Caco-2 (cell line): Measurements from ENCODE around the gene S100PBP. TPM values are rescaled to one million over a fixed set of nuclear protein-coding genes. Genes with fewer than 3 reads are reported as not detected.

ENCODE experiments used
- BruUV-seq: library from RNA; stranded (reverse); fragments of 400-500 nt; replicated peaks from 2 replicates; lab custom pipeline; 2021; lab: Mats Ljungman, UMichigan
- CTCF ChIA-PET: fragments of 300-600 bp; sonication (Branson Sonifier 250); formaldehyde crosslinking; loops from one replicate; lab custom pipeline; 2022; ENCODE audit warnings: antibody characterized with exemption; lab: Charles Lee
- POLR2A ChIA-PET: fragments of 300-600 bp; sonication (Branson Sonifier 250); formaldehyde crosslinking; loops from one replicate; lab custom pipeline; 2022; ENCODE audit warnings: antibody characterized with exemption; lab: Charles Lee
- DNase-seq, 2 experiments: peaks; one replicate each; pipeline versions ENCODE4 v3.0.0 to v3.0.0-alpha.2; 2020 to 2022
- H3K27me3 ChIP-seq: replicated peaks from 2 replicates; pipeline ENCODE4 v1.6.0; 2011; ENCODE audit warnings: low read length; ENCODE audit not compliant: control insufficient read depth, insufficient read depth
- H3K36me3 ChIP-seq: 2 replicates; pipeline ENCODE4 v1.5.1; 2011; ENCODE audit warnings: low read length; ENCODE audit not compliant: control insufficient read depth, insufficient read depth
- H3K4me1 ChIP-seq: fragments of 250-450 bp; sonication (Bioruptor Pico); 2 replicates; pipeline ENCODE4 v1.5.1; 2020; ENCODE audit warnings: mild to moderate bottlenecking
- H3K4me3 ChIP-seq: 2 replicates; pipeline ENCODE4 v1.5.1; 2011; ENCODE audit warnings: low read depth, mild to moderate bottlenecking, control low read depth, low read length
- H3K9me3 ChIP-seq: fragments of 250-450 bp; sonication (Bioruptor Pico); 2 replicates; pipeline ENCODE4 v1.5.1; 2020; ENCODE audit warnings: mild to moderate bottlenecking, moderate library complexity
- H3K27ac Mint-ChIP-seq: one replicate; pipeline ENCODE4 v1.8.0; 2022; ENCODE audit warnings: mixed read lengths; ENCODE audit not compliant: unreplicated experiment
- H3K27me3 Mint-ChIP-seq: one replicate; pipeline ENCODE4 v1.8.0; 2022; ENCODE audit warnings: mixed read lengths; ENCODE audit not compliant: insufficient read depth, unreplicated experiment
- H3K36me3 Mint-ChIP-seq: one replicate; pipeline ENCODE4 v1.8.0; 2022; ENCODE audit warnings: mild to moderate bottlenecking, mixed read lengths; ENCODE audit not compliant: insufficient read depth, unreplicated experiment
- H3K4me1 Mint-ChIP-seq: one replicate; pipeline ENCODE4 v1.8.0; 2022; ENCODE audit warnings: low read depth, mixed read lengths; ENCODE audit not compliant: unreplicated experiment
- H3K4me3 Mint-ChIP-seq: one replicate; pipeline ENCODE4 v1.8.0; 2022; ENCODE audit warnings: mild to moderate bottlenecking, moderate library complexity, mixed read lengths; ENCODE audit not compliant: unreplicated experiment
- H3K9me3 Mint-ChIP-seq: one replicate; pipeline ENCODE4 v1.8.0; 2022; ENCODE audit warnings: mixed read lengths; ENCODE audit not compliant: unreplicated experiment
- intact Hi-C: fragments of 100-400 bp; cut with micrococcal nuclease; formaldehyde crosslinking; loops from one replicate; pipeline ENCODE4 v1.10.0; 2022; ENCODE audit not compliant: unreplicated experiment
- total RNA-seq: library from RNA; stranded (reverse); gene quantifications from 2 replicates; pipeline ENCODE4 v1.2.3, GENCODE V29; 2022
- TF ChIP-seq, protein P1 (sequence below), 2 experiments: fragments of 200-600 bp in 1 of 2; IDR thresholded peaks; 1 replicate in 1 of 2; 2 replicates in 1 of 2; pipeline versions ENCODE4 v1.5.1 to v1.8.0; 2011 to 2022; ENCODE audit warnings: antibody characterized with exemption in 1 of 2, control low read depth in 1 of 2, inconsistent platforms in 1 of 2, low read depth in 1 of 2, low read length in 1 of 2, mild to moderate bottlenecking in 1 of 2, moderate library complexity in 1 of 2; ENCODE audit not compliant: insufficient read depth in 1 of 2, severe bottlenecking in 1 of 2, unreplicated experiment in 1 of 2

S100PBP gene
- total RNA-seq, 1 experiment from 2014 or later = 23.8 TPM

- no TSS peak for BruUV-seq
- no peak overlapping the region for H3K27ac Mint-ChIP-seq
- ChIA-PET POLR2A (no interaction called here), CTCF (interaction anchor here (1.2 kb wide), 1 partner anchor 18 kb away, joined by 3 read pairs; no protein-coding TSS in a partner anchor)
- no peaks in the 10 kb centered on the region for H3K27me3 ChIP-seq
- H3K4me1 Mint-ChIP-seq = no peaks in the 10 kb centered on the region
- intact Hi-C loops = no loop called here
- TF ChIP-seq, protein P1, sequence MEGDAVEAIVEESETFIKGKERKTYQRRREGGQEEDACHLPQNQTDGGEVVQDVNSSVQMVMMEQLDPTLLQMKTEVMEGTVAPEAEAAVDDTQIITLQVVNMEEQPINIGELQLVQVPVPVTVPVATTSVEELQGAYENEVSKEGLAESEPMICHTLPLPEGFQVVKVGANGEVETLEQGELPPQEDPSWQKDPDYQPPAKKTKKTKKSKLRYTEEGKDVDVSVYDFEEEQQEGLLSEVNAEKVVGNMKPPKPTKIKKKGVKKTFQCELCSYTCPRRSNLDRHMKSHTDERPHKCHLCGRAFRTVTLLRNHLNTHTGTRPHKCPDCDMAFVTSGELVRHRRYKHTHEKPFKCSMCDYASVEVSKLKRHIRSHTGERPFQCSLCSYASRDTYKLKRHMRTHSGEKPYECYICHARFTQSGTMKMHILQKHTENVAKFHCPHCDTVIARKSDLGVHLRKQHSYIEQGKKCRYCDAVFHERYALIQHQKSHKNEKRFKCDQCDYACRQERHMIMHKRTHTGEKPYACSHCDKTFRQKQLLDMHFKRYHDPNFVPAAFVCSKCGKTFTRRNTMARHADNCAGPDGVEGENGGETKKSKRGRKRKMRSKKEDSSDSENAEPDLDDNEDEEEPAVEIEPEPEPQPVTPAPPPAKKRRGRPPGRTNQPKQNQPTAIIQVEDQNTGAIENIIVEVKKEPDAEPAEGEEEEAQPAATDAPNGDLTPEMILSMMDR (IDR thresholded peaks at IDR 0.05; ENCODE audit: insufficient read depth in 1 of 2, low read depth in 1 of 2, low read length in 1 of 2, severe bottlenecking in 1 of 2, unreplicated experiment in 1 of 2) = no peak
- no peaks in the 10 kb centered on the region for H3K9me3 Mint-ChIP-seq
- no peaks in the 10 kb centered on the region for H3K27me3 Mint-ChIP-seq
- H3K36me3 ChIP-seq = no peaks in the 10 kb centered on the region
- H3K4me1 ChIP-seq = no peaks in the 10 kb centered on the region
- H3K36me3 Mint-ChIP-seq = peaks cover 4% of the 10 kb centered on the region
- no peaks in the 10 kb centered on the region for H3K9me3 ChIP-seq
- H3K4me3 ChIP-seq = no peak overlapping the region
- H3K4me3 Mint-ChIP-seq = no peak overlapping the region
- no peak for DNase-seq
Measured at GRCh38 chr1:32858791-32859190, 41.3 kb downstream of the S100PBP start.

DNA sequence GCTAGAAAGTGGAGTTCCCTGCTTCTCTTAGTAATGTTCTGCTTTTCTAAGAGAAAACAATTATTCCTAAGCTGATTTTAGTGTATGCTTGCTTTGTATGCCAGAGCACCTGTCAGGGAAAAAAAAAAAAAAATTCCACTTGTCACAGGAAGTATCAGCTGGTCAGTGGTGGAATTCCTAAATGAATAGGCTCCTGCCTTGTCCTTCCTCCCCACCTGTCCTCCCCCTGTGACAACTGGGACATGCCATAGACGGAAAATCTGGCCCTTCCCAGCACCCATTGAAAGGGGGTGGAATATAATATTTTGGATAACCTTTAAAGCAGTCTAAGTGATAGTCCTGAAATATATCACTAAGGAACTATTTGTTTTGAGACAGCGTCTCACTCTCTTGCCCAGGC is 42.5 kb downstream of the S100PBP start:
- H3K36me3 Mint-ChIP-seq = peaks cover 3% of the 10 kb centered on the region
- ChIA-PET CTCF (interaction anchor here (0.6 kb wide), 1 partner anchor 19 kb away, joined by 4 read pairs; no protein-coding TSS in a partner anchor), POLR2A (no interaction called here)
- H3K9me3 Mint-ChIP-seq = no peaks in the 10 kb centered on the region
- H3K27ac Mint-ChIP-seq = no peak overlapping the region
- TF ChIP-seq, protein P1 (IDR thresholded peaks at IDR 0.05; ENCODE audit: insufficient read depth in 1 of 2, low read depth in 1 of 2, low read length in 1 of 2, severe bottlenecking in 1 of 2, unreplicated experiment in 1 of 2) = no peak
- DNase-seq = no peak
- no peaks in the 10 kb centered on the region for H3K4me1 ChIP-seq
- intact Hi-C loops = no loop called here
- H3K4me3 Mint-ChIP-seq = no peak overlapping the region
- BruUV-seq = no TSS peak
- H3K4me1 Mint-ChIP-seq = no peaks in the 10 kb centered on the region
- H3K27me3 ChIP-seq = no peaks in the 10 kb centered on the region
- H3K27me3 Mint-ChIP-seq = no peaks in the 10 kb centered on the region
- no peak overlapping the region for H3K4me3 ChIP-seq
- H3K9me3 ChIP-seq = no peaks in the 10 kb centered on the region
- H3K36me3 ChIP-seq = no peaks in the 10 kb centered on the region

DNA sequence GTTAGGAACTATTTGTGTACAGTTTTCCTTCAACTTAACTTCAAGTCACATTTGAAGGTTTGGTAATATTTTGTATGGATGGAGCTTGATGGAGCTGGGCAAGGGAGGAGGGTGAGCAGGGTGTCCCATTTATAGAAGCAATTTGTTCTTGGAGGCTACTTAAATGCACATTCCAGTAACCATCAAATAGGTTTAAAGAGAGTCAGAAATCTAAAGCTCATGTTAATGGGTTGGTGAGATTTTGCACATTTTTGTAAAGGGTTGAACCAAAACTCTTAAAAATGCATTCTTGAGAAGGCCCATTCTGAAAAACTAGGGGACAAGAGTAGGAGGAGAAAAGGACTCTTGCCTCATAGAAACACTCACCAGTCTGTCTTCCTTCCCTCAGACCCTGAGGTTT is 43.1 kb downstream of the S100PBP start:
- no peaks in the 10 kb centered on the region for H3K9me3 Mint-ChIP-seq
- ChIA-PET CTCF (interaction anchor here (0.6 kb wide), 1 partner anchor 18 kb away, joined by 4 read pairs; no protein-coding TSS in a partner anchor), POLR2A (no interaction called here)
- Histone ChIP-seq H3K36me3 (no peaks in the 10 kb centered on the region), H3K27me3 (no peaks in the 10 kb centered on the region), H3K9me3 (no peaks in the 10 kb centered on the region), H3K4me3 (no peak overlapping the region), H3K4me1 (no peaks in the 10 kb centered on the region)
- TF ChIP-seq, protein P1 (IDR thresholded peaks at IDR 0.05; ENCODE audit: insufficient read depth in 1 of 2, low read depth in 1 of 2, low read length in 1 of 2, severe bottlenecking in 1 of 2, unreplicated experiment in 1 of 2) = no peak
- no peak for DNase-seq
- intact Hi-C loops = no loop called here
- H3K27me3 Mint-ChIP-seq = no peaks in the 10 kb centered on the region
- peaks cover 5% of the 10 kb centered on the region for H3K36me3 Mint-ChIP-seq
- no TSS peak for BruUV-seq
- H3K4me1 Mint-ChIP-seq = no peaks in the 10 kb centered on the region
- H3K4me3 Mint-ChIP-seq = no peak overlapping the region
- no peak overlapping the region for H3K27ac Mint-ChIP-seq
